Measurements from ENCODE around the gene SCN8A.

The SCN8A gene

GRCh38 chr12:51706206-51706605 lies 115.2 kb downstream of the SCN8A start:
- no peak for TF ChIP-seq CTCF (IDR thresholded peaks at IDR 0.05; ENCODE audit: extremely low read depth, missing control alignments)
- no peak for DNase-seq (ENCODE audit: low spot score)

- no peak for DNase-seq (ENCODE audit: low spot score)
- TF ChIP-seq CTCF (IDR thresholded peaks at IDR 0.05; ENCODE audit: extremely low read depth, missing control alignments), result no peak
Observed at GRCh38 chr12:51714666-51715065, 123.6 kb downstream of the SCN8A start.

DNA sequence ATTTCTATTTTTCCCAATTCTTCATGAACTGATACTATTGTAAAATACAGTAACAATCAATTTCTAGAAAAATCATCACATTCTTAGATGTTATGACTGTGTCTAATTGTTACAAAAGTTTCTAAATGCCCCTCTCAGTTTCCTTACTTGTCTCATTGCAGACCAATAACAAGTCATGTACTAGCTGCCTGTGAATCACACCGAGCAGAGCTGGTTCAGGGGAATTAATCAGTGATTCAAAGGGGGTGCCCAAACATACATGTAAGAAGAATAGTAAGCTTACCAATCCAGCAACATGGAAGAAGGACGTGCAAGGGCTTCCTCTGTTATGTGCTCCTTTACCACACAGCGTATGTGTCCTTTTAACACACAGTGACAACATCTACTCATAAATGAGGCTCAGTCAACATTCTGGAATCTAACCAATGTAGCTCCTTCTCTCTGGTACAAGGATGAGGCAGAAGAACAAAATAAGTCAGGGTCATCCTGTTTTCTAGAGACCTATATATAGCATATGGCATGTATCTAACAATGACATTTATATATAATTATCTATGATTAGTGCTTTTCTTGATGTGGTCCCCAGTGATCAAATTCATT lies 126.4 kb downstream of the SCN8A start:
- no peak for TF ChIP-seq CTCF (IDR thresholded peaks at IDR 0.05; ENCODE audit: extremely low read depth, missing control alignments)
- no peak for DNase-seq (ENCODE audit: low spot score)

DNA sequence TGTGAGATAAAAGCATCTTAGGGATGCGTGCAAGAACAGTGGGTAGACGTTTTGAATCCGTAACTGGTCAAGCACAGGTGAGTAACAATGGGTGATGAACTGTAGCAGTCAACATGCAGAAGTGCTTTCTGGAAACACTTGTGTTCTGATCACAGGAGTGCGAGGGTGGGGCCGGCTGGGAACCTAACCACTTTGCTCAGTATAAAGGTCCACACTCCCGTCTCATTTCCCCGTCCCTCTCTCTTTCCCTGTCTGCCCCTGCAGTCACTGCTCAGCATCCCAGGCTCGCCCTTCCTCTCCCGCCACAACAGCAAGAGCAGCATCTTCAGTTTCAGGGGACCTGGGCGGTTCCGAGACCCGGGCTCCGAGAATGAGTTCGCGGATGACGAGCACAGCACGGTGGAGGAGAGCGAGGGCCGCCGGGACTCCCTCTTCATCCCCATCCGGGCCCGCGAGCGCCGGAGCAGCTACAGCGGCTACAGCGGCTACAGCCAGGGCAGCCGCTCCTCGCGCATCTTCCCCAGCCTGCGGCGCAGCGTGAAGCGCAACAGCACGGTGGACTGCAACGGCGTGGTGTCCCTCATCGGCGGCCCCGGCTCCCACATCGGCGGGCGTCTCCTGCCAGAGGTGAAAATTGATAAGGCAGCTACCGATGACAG lies 130.4 kb downstream of the SCN8A start:
- no peak for DNase-seq (ENCODE audit: low spot score)
- TF ChIP-seq CTCF (IDR thresholded peaks at IDR 0.05; ENCODE audit: extremely low read depth, missing control alignments), result no peak

- no peak for TF ChIP-seq CTCF (IDR thresholded peaks at IDR 0.05; ENCODE audit: extremely low read depth, missing control alignments)
Observed at GRCh38 chr12:51722431-51722830, 131.4 kb downstream of the SCN8A start.

DNA sequence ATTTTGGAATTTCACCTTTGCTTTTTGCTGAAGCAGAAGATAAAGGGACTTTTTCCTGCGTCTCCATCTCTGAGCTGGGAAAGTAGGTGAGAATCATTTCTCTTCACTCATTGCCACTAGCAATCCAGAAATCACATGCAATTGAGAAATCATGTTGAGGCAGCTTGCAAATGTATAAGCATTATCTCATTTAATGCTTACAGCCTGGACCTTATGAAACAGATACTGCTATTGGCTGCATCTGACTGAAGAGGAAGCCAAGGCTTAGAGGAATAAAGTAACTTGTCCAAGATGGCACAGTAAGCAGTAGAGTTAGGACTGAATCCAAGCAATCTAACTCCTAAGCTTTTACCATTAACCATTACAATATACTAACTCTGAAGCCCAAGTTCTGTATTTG lies 135.1 kb downstream of the SCN8A start:
- TF ChIP-seq CTCF (IDR thresholded peaks at IDR 0.05; ENCODE audit: extremely low read depth, missing control alignments), result no peak
- no peak for DNase-seq (ENCODE audit: low spot score)

More at GRCh38 chr12:51722431-51722830, 131.4 kb downstream of the SCN8A start:
- DNase-seq (ENCODE audit: low spot score), result no peak

GRCh38 chr12:51726931-51727330 lies 135.9 kb downstream of the SCN8A start:
- no peak for DNase-seq (ENCODE audit: low spot score)
- no peak for TF ChIP-seq CTCF (IDR thresholded peaks at IDR 0.05; ENCODE audit: extremely low read depth, missing control alignments)
